PC-9 (cell line): ENCODE data around the gene CMTM5. TPM values are rescaled to one million over a fixed set of nuclear protein-coding genes. Genes with fewer than 3 reads are reported as not detected.
"Not testable (repeated sequence)": the region's sequence is repeated elsewhere in the genome, so short reads cannot be mapped to it uniquely, and the experiment has no call there.

Source experiments
- BruUV-seq: library from RNA; stranded (reverse); fragments of 400-500 nt; replicated peaks from 2 replicates; lab custom pipeline; 2021; lab: Mats Ljungman, UMichigan
- CTCF ChIA-PET: fragments of 300-600 bp; sonication (Branson Sonifier 250); formaldehyde crosslinking; loops from one replicate; lab custom pipeline; 2022; ENCODE audit warnings: antibody characterized with exemption; lab: Charles Lee
- POLR2A ChIA-PET: fragments of 300-600 bp; sonication (Branson Sonifier 250); formaldehyde crosslinking; loops from one replicate; lab custom pipeline; 2022; ENCODE audit warnings: antibody characterized with exemption; ENCODE audit not compliant: unreplicated experiment; lab: Charles Lee
- DNase-seq, 2 experiments: peaks; one replicate each; pipeline versions ENCODE4 v3.0.0 to v3.0.0-alpha.2; 2015 to 2022; ENCODE audit warnings: mixed read lengths in 1 of 2
- H2AFZ ChIP-seq: fragments of 200-600 bp; sonication (generic); 2 replicates; pipeline ENCODE4 v1.8.1; 2017; ENCODE audit warnings: antibody characterized with exemption
- H3F3A ChIP-seq: fragments of 200-600 bp; sonication (generic); 2 replicates; pipeline ENCODE4 v1.8.1; 2017; ENCODE audit warnings: antibody characterized with exemption, mild to moderate bottlenecking, low read depth; ENCODE audit not compliant: insufficient read depth
- H3K27ac ChIP-seq: fragments of 200-600 bp; sonication (generic); 2 replicates; pipeline ENCODE4 v1.6.1; 2016; ENCODE audit warnings: mixed run types
- H3K27me3 ChIP-seq: fragments of 200-600 bp; sonication (generic); 2 replicates; pipeline ENCODE4 v1.6.1; 2016; ENCODE audit warnings: low read depth, mixed run types; ENCODE audit not compliant: insufficient read depth
- H3K36me3 ChIP-seq: fragments of 200-600 bp; sonication (generic); 2 replicates; pipeline ENCODE4 v1.6.1; 2016; ENCODE audit warnings: low read depth, mixed run types
- H3K4me1 ChIP-seq: fragments of 200-600 bp; sonication (generic); replicated peaks from 2 replicates; pipeline ENCODE4 v1.6.1; 2016; ENCODE audit warnings: mixed run types; ENCODE audit not compliant: insufficient read depth
- H3K4me2 ChIP-seq: fragments of 200-600 bp; sonication (generic); 2 replicates; pipeline ENCODE4 v1.6.1; 2017; ENCODE audit warnings: mixed run types
- H3K4me3 ChIP-seq: fragments of 200-600 bp; sonication (generic); 2 replicates; pipeline ENCODE4 v1.6.1; 2016; ENCODE audit warnings: mixed run types
- H3K79me2 ChIP-seq: fragments of 200-600 bp; sonication (generic); 2 replicates; pipeline ENCODE4 v1.6.1; 2017; ENCODE audit warnings: low read depth, mixed run types
- H3K9me2 ChIP-seq: fragments of 200-600 bp; sonication (generic); 2 replicates; pipeline ENCODE4 v1.8.1; 2017; ENCODE audit warnings: mild to moderate bottlenecking; ENCODE audit not compliant: insufficient read depth
- H3K9me3 ChIP-seq: fragments of 200-600 bp; sonication (generic); 2 replicates; pipeline ENCODE4 v1.8.1; 2016; ENCODE audit warnings: low read depth; ENCODE audit not compliant: insufficient read depth
- H4K20me1 ChIP-seq: fragments of 200-600 bp; sonication (generic); 2 replicates; pipeline ENCODE4 v1.8.1; 2017; ENCODE audit not compliant: insufficient read depth
- EZH2 ChIP-seq: fragments of 200-600 bp; sonication (generic); IDR thresholded peaks from 2 replicates; pipeline ENCODE4 v1.8.0; 2017; ENCODE audit warnings: antibody characterized with exemption, low read depth
- intact Hi-C: fragments of 100-400 bp; cut with micrococcal nuclease; formaldehyde crosslinking; loops from one replicate; pipeline ENCODE4 v1.10.0; 2022; ENCODE audit not compliant: unreplicated experiment
- total RNA-seq: library from RNA; stranded (reverse); gene quantifications from 2 replicates; pipeline ENCODE4 v1.2.3, GENCODE V29; 2021
- TF ChIP-seq, protein P1 (sequence below): fragments of 200-600 bp; sonication (generic); conservative IDR thresholded peaks from 2 replicates; pipeline ENCODE4 v1.6.1; 2017; ENCODE audit warnings: mixed run types, antibody characterized with exemption, mild to moderate bottlenecking, moderate library complexity

CMTM5 gene
- total RNA-seq, 1 experiment from 2014 or later = not detected

DNA sequence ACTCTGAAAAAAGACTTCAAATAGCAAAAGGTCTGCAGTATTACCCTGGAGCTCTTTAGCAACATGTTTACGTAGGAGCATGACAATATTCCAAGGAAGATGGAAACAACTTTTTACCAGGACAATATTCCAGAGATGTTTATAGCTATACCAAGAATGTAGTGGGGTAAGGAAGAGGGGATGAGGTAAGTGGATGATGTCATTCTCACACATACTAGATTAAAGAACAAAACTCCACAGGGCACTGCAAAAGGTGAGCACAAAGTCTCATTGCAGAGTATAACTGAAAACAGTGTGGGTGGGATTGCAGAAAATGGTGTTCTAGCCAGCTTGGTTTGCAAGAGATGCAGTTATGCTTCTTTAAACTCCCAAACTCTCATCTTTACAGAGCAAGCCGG is 8.4 kb downstream of the CMTM5 start:
- CTCF ChIA-PET = no interaction called here
- POLR2A ChIA-PET = no interaction called here
- peaks cover 75% of the 10 kb centered on the region for H3K27me3 ChIP-seq

DNA sequence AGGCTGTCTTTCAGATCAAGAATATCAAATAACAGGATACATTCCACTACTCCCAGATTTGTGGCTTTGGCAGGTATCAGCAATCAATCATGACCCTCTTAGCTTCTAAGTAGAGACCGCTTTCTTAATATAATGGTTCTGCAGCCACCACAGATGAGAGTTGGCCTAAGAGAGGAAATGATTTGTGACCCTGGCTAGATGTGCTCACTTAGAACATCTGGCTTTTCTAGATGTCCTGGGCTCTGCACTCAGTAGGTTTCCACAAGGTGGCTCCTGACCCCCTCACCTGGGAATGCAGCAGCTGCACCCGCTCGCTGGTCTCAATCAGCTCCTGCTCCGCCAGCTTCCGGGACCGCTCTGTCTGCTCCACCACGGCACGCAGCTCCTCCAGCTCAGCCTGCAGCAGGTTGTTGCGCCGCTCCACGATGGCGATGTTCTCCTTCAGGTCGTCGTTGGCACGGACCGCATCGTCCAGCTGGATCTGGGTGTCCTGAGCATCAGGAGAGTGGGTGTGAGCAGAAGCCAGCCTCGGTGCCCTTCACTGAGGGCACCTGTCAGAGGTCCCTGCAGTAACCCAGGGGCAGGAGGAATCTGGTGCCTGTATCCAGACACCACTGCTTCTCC is 8.9 kb downstream of the CMTM5 start:
- DNase-seq = no peak
- no peaks in the 10 kb centered on the region for H3K4me1 ChIP-seq
- H2AFZ ChIP-seq = no peak overlapping the region
- POLR2A ChIA-PET = no interaction called here
- TF ChIP-seq, protein P1, sequence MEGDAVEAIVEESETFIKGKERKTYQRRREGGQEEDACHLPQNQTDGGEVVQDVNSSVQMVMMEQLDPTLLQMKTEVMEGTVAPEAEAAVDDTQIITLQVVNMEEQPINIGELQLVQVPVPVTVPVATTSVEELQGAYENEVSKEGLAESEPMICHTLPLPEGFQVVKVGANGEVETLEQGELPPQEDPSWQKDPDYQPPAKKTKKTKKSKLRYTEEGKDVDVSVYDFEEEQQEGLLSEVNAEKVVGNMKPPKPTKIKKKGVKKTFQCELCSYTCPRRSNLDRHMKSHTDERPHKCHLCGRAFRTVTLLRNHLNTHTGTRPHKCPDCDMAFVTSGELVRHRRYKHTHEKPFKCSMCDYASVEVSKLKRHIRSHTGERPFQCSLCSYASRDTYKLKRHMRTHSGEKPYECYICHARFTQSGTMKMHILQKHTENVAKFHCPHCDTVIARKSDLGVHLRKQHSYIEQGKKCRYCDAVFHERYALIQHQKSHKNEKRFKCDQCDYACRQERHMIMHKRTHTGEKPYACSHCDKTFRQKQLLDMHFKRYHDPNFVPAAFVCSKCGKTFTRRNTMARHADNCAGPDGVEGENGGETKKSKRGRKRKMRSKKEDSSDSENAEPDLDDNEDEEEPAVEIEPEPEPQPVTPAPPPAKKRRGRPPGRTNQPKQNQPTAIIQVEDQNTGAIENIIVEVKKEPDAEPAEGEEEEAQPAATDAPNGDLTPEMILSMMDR = no peak
- TF ChIP-seq EZH2 = no peak
- no TSS peak for BruUV-seq
- intact Hi-C loops = no loop called here
- CTCF ChIA-PET = no interaction called here
- H3K27me3 ChIP-seq = peaks cover 74% of the 10 kb centered on the region
- H3F3A ChIP-seq = no peaks in the 10 kb centered on the region
- no peak overlapping the region for H3K4me2 ChIP-seq
- H3K36me3 ChIP-seq = no peaks in the 10 kb centered on the region
- no peaks in the 10 kb centered on the region for H3K9me2 ChIP-seq
- no peaks in the 10 kb centered on the region for H3K79me2 ChIP-seq
- no peak overlapping the region for H3K4me3 ChIP-seq
- H4K20me1 ChIP-seq = no peaks in the 10 kb centered on the region
- no peaks in the 10 kb centered on the region for H3K9me3 ChIP-seq
- no peak overlapping the region for H3K27ac ChIP-seq

More for the DNA sequence above, 8.4 kb downstream of the CMTM5 start:
- no peaks in the 10 kb centered on the region for H3K79me2 ChIP-seq
- intact Hi-C loops = no loop called here
- no peak overlapping the region for H3K4me2 ChIP-seq
- H3F3A ChIP-seq = no peaks in the 10 kb centered on the region
- no peaks in the 10 kb centered on the region for H3K9me3 ChIP-seq
- no TSS peak for BruUV-seq
- no peak overlapping the region for H2AFZ ChIP-seq
- no peaks in the 10 kb centered on the region for H3K36me3 ChIP-seq
- H3K4me3 ChIP-seq = no peak overlapping the region
- TF ChIP-seq EZH2 = no peak
- TF ChIP-seq, protein P1 = no peak
- DNase-seq = no peak
- no peaks in the 10 kb centered on the region for H4K20me1 ChIP-seq
- no peaks in the 10 kb centered on the region for H3K9me2 ChIP-seq
- no peak overlapping the region for H3K27ac ChIP-seq
- H3K4me1 ChIP-seq = no peaks in the 10 kb centered on the region

DNA sequence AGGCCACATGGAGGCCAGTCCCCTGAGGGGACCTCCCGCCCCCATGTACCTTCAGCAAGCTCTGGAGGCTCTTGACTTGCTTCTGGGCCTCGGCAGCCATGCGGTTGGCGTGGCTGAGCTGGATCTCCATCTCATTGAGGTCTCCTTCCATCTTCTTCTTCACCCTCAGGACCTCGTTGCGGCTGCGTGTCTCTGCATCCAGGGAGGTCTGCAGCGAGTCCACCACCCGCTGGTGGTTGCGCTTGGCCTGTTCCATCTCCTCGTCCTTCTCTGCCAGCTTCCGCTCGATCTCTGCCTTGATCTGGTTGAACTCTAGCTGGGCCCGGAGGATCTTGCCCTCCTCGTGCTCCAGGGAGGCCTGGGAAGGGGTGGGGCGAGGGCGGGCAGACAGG is 9.4 kb downstream of the CMTM5 start:
- H3K4me1 ChIP-seq, H2AFZ ChIP-seq, POLR2A ChIA-PET, H3K79me2 ChIP-seq, H4K20me1 ChIP-seq, H3K36me3 ChIP-seq, H3K9me3 ChIP-seq, DNase-seq, intact Hi-C loops, BruUV-seq, H3F3A ChIP-seq, H3K4me2 ChIP-seq, H3K4me3 ChIP-seq, H3K9me2 ChIP-seq, CTCF ChIA-PET, H3K27ac ChIP-seq: not testable (repeated sequence)
- peaks cover 75% of the 10 kb centered on the region for H3K27me3 ChIP-seq

DNA sequence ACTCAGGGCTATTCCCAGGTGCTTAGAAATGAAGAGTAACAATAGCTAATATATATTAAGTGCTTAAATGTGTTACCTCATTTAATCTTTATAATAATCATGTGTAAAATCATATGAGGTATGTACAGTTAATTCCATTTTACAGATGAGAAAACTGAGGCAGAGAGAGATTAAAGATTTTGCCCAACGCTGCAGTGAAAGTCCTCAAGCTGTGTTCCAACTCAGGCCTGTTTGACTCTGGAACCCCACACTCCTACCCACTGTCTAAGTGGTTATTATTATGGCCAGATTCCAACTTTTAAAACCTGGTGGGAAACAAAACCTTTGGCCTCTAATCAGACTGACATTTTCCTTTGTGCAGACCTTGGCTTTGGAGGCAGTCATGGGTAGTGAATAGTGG is 10.2 kb downstream of the CMTM5 start:
- POLR2A ChIA-PET = no interaction called here
- TF ChIP-seq, protein P1 = no peak
- TF ChIP-seq EZH2 = no peak
- Histone ChIP-seq H3F3A (no peaks in the 10 kb centered on the region), H3K27ac (no peak overlapping the region), H3K4me3 (no peak overlapping the region), H3K9me3 (no peaks in the 10 kb centered on the region), H3K79me2 (no peaks in the 10 kb centered on the region), H3K4me1 (no peaks in the 10 kb centered on the region), H3K9me2 (no peaks in the 10 kb centered on the region), H4K20me1 (no peaks in the 10 kb centered on the region), H2AFZ (no peak overlapping the region), H3K4me2 (no peak overlapping the region), H3K36me3 (no peaks in the 10 kb centered on the region), H3K27me3 (peaks cover 75% of the 10 kb centered on the region)
- intact Hi-C loops = no loop called here
- CTCF ChIA-PET = no interaction called here
- DNase-seq = no peak
- BruUV-seq = no TSS peak
